AG08395 (cell line): ENCODE data around the gene SERPINE3.
A peak's percentile ranks its signal among the peaks of the same experiment; 100 is the strongest.

ENCODE experiments used
- DNase-seq: peaks from one replicate; pipeline ENCODE4 v3.0.0; 2012; ENCODE audit warnings: mixed read lengths, low spot score

SERPINE3 gene

GRCh38 chr13:51363625-51364024 is 24.1 kb downstream of the SERPINE3 start:
- DNase-seq: no peak

GRCh38 chr13:51364404-51365008 is 25.0 kb downstream of the SERPINE3 start:
- DNase-seq: peak; percentile 46

GRCh38 chr13:51370116-51370515 is 30.6 kb downstream of the SERPINE3 start:
- peak; percentile 21 for DNase-seq

- DNase-seq: no peak
These were observed 31.3 kb downstream of the SERPINE3 start for GRCh38 chr13:51370811-51371210.

GRCh38 chr13:51371768-51372399 is 32.4 kb downstream of the SERPINE3 start:
- DNase-seq: no peak

GRCh38 chr13:51373451-51373850 is 34.0 kb downstream of the SERPINE3 start:
- no peak for DNase-seq

- no peak for DNase-seq
These were observed 40.8 kb downstream of the SERPINE3 start for GRCh38 chr13:51380269-51380668.

- no peak for DNase-seq
These were observed 45.6 kb downstream of the SERPINE3 start for GRCh38 chr13:51385114-51385513.

GRCh38 chr13:51394724-51395123 is 55.2 kb downstream of the SERPINE3 start:
- no peak for DNase-seq

GRCh38 chr13:51396352-51396751 is 56.9 kb downstream of the SERPINE3 start:
- DNase-seq: no peak

- peak; percentile 80 for DNase-seq
These were observed 57.9 kb downstream of the SERPINE3 start for GRCh38 chr13:51397262-51397941.

- DNase-seq: no peak
These were observed 65.7 kb downstream of the SERPINE3 start for GRCh38 chr13:51405176-51405575.

- no peak for DNase-seq
These were observed 72.9 kb downstream of the SERPINE3 start for GRCh38 chr13:51412431-51412830.
